Osteocyte (in vitro differentiated cells): ENCODE measurements around the gene TMEM207. TPM values are rescaled to one million over a fixed set of nuclear protein-coding genes. Genes with fewer than 3 reads are reported as not detected.

Source experiments
- DNase-seq: peaks from one replicate; pipeline ENCODE4 v3.0.0; 2021; ENCODE audit warnings: mixed read lengths; ENCODE audit not compliant: unreplicated experiment; ENCODE audit errors: extremely low spot score
- H3K27ac Mint-ChIP-seq: one replicate; pipeline ENCODE4 v1.8.0; 2021; ENCODE audit warnings: mild to moderate bottlenecking, mixed read lengths; ENCODE audit not compliant: unreplicated experiment
- H3K27me3 Mint-ChIP-seq: one replicate; pipeline ENCODE4 v1.8.0; 2021; ENCODE audit warnings: mixed read lengths; ENCODE audit not compliant: unreplicated experiment
- H3K36me3 Mint-ChIP-seq: one replicate; pipeline ENCODE4 v1.8.0; 2021; ENCODE audit warnings: mixed read lengths; ENCODE audit not compliant: unreplicated experiment
- H3K4me1 Mint-ChIP-seq: one replicate; pipeline ENCODE4 v1.8.0; 2021; ENCODE audit warnings: mixed read lengths; ENCODE audit not compliant: unreplicated experiment
- H3K4me3 Mint-ChIP-seq: one replicate; pipeline ENCODE4 v1.8.0; 2021; ENCODE audit warnings: mild to moderate bottlenecking, moderate library complexity, mixed read lengths; ENCODE audit not compliant: unreplicated experiment
- H3K9me3 Mint-ChIP-seq: one replicate; pipeline ENCODE4 v1.8.0; 2021; ENCODE audit warnings: mixed read lengths; ENCODE audit not compliant: unreplicated experiment
- long read RNA-seq: library from polyadenylated mRNA; unstranded; transcript quantifications from one replicate; pipeline ENCODE4 v2.0.0, GENCODE V29; 2021
- total RNA-seq: library from RNA; stranded (reverse); gene quantifications from 2 replicates; pipeline ENCODE4 v1.2.1, GENCODE V29; 2021
- TF ChIP-seq, protein P1 (sequence below): fragments of 200-600 bp; sonication (generic); IDR thresholded peaks from 2 replicates; pipeline ENCODE4 v1.5.0; 2021; ENCODE audit warnings: antibody characterized with exemption, mild to moderate bottlenecking, moderate library complexity

The TMEM207 gene
- not detected in 2 replicates for total RNA-seq
- long read RNA-seq, result 0 reads

DNA sequence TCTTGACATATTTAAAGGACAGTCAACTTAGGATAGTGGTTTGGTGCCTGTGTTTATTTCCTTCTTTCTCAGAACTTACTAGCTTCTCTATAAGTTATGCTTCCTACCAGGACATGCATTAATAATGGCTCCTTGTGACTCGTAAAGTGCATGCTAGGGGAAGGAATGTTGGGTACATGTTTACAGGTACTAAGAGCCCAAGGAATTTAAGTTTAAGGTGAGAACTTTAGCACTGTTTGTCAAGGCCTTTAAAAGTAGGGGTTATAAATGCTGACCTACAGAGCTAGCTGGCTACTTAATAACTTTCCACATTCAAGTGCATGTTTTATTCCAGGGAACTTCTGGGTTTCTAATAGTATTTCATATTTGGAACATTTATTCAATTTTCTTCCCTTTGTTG lies at the start of gene TMEM207:
TMEM207 (minus strand) TSS at position 101 of the 400 bp plus-strand sequence; CDS start at position 9, 92 bp downstream.
- TF ChIP-seq, protein P1, sequence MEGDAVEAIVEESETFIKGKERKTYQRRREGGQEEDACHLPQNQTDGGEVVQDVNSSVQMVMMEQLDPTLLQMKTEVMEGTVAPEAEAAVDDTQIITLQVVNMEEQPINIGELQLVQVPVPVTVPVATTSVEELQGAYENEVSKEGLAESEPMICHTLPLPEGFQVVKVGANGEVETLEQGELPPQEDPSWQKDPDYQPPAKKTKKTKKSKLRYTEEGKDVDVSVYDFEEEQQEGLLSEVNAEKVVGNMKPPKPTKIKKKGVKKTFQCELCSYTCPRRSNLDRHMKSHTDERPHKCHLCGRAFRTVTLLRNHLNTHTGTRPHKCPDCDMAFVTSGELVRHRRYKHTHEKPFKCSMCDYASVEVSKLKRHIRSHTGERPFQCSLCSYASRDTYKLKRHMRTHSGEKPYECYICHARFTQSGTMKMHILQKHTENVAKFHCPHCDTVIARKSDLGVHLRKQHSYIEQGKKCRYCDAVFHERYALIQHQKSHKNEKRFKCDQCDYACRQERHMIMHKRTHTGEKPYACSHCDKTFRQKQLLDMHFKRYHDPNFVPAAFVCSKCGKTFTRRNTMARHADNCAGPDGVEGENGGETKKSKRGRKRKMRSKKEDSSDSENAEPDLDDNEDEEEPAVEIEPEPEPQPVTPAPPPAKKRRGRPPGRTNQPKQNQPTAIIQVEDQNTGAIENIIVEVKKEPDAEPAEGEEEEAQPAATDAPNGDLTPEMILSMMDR, result no peak
- Mint-ChIP-seq H3K4me3 (no peak within 1 kb of the TSS), H3K9me3 (no peaks in the 10 kb centered on the region), H3K27me3 (no peaks in the 10 kb centered on the region), H3K4me1 (peaks cover 3% of the 10 kb centered on the region), H3K36me3 (no peaks in the 10 kb centered on the region), H3K27ac (no peak within 1 kb of the TSS)
- DNase-seq, result no peak

DNA sequence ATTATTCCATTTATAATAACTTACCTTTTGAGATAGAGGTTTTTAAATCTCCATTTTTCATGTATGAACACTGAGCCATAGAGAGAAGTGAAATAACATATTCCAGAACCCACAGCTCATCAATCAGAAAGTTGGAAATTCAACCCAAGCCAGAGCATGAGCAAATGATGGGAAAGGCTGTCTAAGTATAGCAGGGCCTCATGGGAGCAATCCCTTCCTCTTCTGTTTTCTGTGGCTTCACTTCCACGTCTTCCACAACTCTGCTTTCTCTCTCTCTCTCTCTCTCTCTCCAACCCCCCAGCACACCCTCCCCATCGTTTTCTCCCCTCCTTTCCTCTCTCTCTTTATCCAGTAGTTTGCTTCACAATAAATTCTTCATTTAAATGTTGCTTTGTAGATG lies 49.4 kb upstream of the TMEM207 start:
- no peaks in the 10 kb centered on the region for H3K9me3 Mint-ChIP-seq
- peaks cover 7% of the 10 kb centered on the region for H3K4me1 Mint-ChIP-seq
- H3K27me3 Mint-ChIP-seq, result peaks cover 9% of the 10 kb centered on the region
- TF ChIP-seq, protein P1, result no peak
- no peak for DNase-seq
- H3K27ac Mint-ChIP-seq, result no peak overlapping the region
- no peak overlapping the region for H3K4me3 Mint-ChIP-seq
- H3K36me3 Mint-ChIP-seq, result no peaks in the 10 kb centered on the region

DNA sequence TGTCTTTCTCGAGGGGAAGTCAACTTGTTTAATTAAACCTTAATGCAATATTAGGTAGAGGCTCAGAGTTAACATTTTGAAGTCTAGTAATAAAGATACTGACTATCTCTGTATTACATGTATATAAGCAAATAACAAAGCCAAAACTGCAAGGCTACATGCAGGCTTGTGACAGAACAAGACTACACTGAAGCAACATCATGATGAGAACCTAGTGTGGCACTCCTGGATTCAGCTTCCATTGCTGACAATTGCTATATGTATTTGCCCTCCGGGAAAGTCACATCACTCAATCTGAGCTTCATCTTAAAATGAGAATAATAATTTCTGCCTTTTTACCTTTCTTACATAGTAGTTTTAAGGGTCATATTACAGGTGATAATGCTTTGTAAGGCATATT lies 48.6 kb upstream of the TMEM207 start:
- TF ChIP-seq, protein P1, result no peak
- Mint-ChIP-seq H3K4me1 (peaks cover 7% of the 10 kb centered on the region), H3K27ac (no peak overlapping the region), H3K36me3 (no peaks in the 10 kb centered on the region), H3K4me3 (no peak overlapping the region), H3K27me3 (peaks cover 9% of the 10 kb centered on the region), H3K9me3 (no peaks in the 10 kb centered on the region)
- DNase-seq, result no peak

- no peak for DNase-seq
- H3K4me1 Mint-ChIP-seq, result peaks cover 7% of the 10 kb centered on the region
- peaks cover 9% of the 10 kb centered on the region for H3K27me3 Mint-ChIP-seq
- no peak overlapping the region for H3K27ac Mint-ChIP-seq
- TF ChIP-seq, protein P1, result no peak
- no peaks in the 10 kb centered on the region for H3K9me3 Mint-ChIP-seq
- H3K4me3 Mint-ChIP-seq, result no peak overlapping the region
- no peaks in the 10 kb centered on the region for H3K36me3 Mint-ChIP-seq
Observed at GRCh38 chr3:190497811-190498210, 48.1 kb upstream of the TMEM207 start.

GRCh38 chr3:190496859-190497258 lies 47.2 kb upstream of the TMEM207 start:
- no peak overlapping the region for H3K27ac Mint-ChIP-seq
- TF ChIP-seq, protein P1, result no peak
- H3K36me3 Mint-ChIP-seq, result no peaks in the 10 kb centered on the region
- H3K4me3 Mint-ChIP-seq, result no peak overlapping the region
- peaks cover 7% of the 10 kb centered on the region for H3K4me1 Mint-ChIP-seq
- H3K27me3 Mint-ChIP-seq, result peaks cover 9% of the 10 kb centered on the region
- no peak for DNase-seq
- H3K9me3 Mint-ChIP-seq, result no peaks in the 10 kb centered on the region
